K562 (cell line): Measurements from ENCODE around the gene KCNQ5. TPM values are rescaled to one million over a fixed set of nuclear protein-coding genes. Genes with fewer than 3 reads are reported as not detected.

ENCODE experiments used
- ATAC-seq: fragments of 200-7000 bp; cut with Tn5 transposase; 3 replicates; pipeline ENCODE4 v1.9.1; 2020; ENCODE audit warnings: moderate library complexity
- BruUV-seq: library from RNA; stranded (reverse); fragments of 400-500 nt; replicated peaks from 2 replicates; lab custom pipeline; 2021; lab: Mats Ljungman, UMichigan
- CTCF ChIA-PET: fragments of 300-600 bp; formaldehyde crosslinking; extraction: SDS; loops from one replicate; lab custom pipeline; 2021; ENCODE audit warnings: low intra/inter-chr PET ratio; lab: Yijun Ruan, JAX
- POLR2A ChIA-PET: fragments of 300-600, 350-650 bp; sonication (Branson Sonifier 250); formaldehyde crosslinking; extraction: SDS; loops from one replicate; lab custom pipeline; 2021; ENCODE audit warnings: antibody characterized with exemption, inconsistent platforms; lab: Yijun Ruan, JAX
- DNase-seq, 4 experiments: peaks; one replicate each; pipeline versions ENCODE4 v3.0.0 to v3.0.0-alpha.2; 2011 to 2018; ENCODE audit warnings: low spot score in 3 of 4, mixed read lengths in 3 of 4; ENCODE audit errors: extremely low read depth in 1 of 4
- FAIRE-seq: peaks from 2 replicates; lab custom pipeline; 2011; peaks lifted over from hg19 to GRCh38; lab: Jason Lieb, UNC
- H2AFZ ChIP-seq: 2 replicates; pipeline ENCODE4 v1.6.0; 2011; ENCODE audit warnings: low read depth, low read length, control low read depth, inconsistent platforms
- H3K27ac ChIP-seq: fragments of 200-600 bp; 3 replicates; pipeline ENCODE4 v1.8.0; 2011; ENCODE audit warnings: low read depth, mild to moderate bottlenecking, control low read depth, inconsistent platforms, low read length, moderate library complexity, mixed read lengths; ENCODE audit errors: extremely low read depth
- H3K27me3 ChIP-seq, 2 experiments: fragments of 300-600 bp in 1 of 2; 2 replicates in 1 of 2; 3 replicates in 1 of 2; pipeline versions ENCODE4 v1.6.0 to v1.8.0; 2011; ENCODE audit warnings: inconsistent platforms in 2 of 2, low read length in 2 of 2, mild to moderate bottlenecking in 1 of 2, mixed read lengths in 1 of 2, moderate library complexity in 1 of 2; ENCODE audit not compliant: control insufficient read depth in 2 of 2, insufficient read depth in 2 of 2
- H3K36me3 ChIP-seq: fragments of 300-600 bp; 3 replicates; pipeline ENCODE4 v1.8.0; 2011; ENCODE audit warnings: mild to moderate bottlenecking, low read length, inconsistent platforms; ENCODE audit not compliant: control insufficient read depth, insufficient read depth
- H3K4me1 ChIP-seq, 2 experiments: fragments of 200-600 bp in 1 of 2; replicated peaks in 1 of 2; 2 replicates in 1 of 2; 3 replicates in 1 of 2; pipeline versions ENCODE4 v1.5.1 to v1.8.0; 2011; ENCODE audit warnings: inconsistent platforms in 2 of 2, low read length in 2 of 2, mild to moderate bottlenecking in 1 of 2, mixed read lengths in 1 of 2, moderate library complexity in 1 of 2; ENCODE audit not compliant: control insufficient read depth in 2 of 2, insufficient read depth in 2 of 2
- H3K4me2 ChIP-seq: 2 replicates; pipeline ENCODE4 v1.6.1; 2011; ENCODE audit warnings: low read length, control low read depth, inconsistent platforms, mixed read lengths; ENCODE audit not compliant: insufficient read depth
- H3K4me3 ChIP-seq: fragments of 200-600 bp; sonication (generic), shearing (Covaris generic); 2 replicates; pipeline ENCODE4 v1.5.1; 2016; ENCODE audit warnings: control low read depth, inconsistent platforms
- H3K79me2 ChIP-seq: fragments of 200-600 bp; 3 replicates; pipeline ENCODE4 v1.8.0; 2011; ENCODE audit warnings: low read length, inconsistent platforms; ENCODE audit not compliant: control insufficient read depth, insufficient read depth
- H3K9ac ChIP-seq, 2 experiments: 2 replicates each; pipeline versions ENCODE4 v1.6.0 to v1.6.1; 2011; ENCODE audit warnings: low read depth in 2 of 2, low read length in 2 of 2, control low read depth in 1 of 2, inconsistent platforms in 1 of 2, mild to moderate bottlenecking in 1 of 2, mixed read lengths in 1 of 2; ENCODE audit not compliant: insufficient read depth in 1 of 2
- H3K9me1 ChIP-seq: one replicate; pipeline ENCODE4 v1.6.0; 2011; ENCODE audit warnings: inconsistent platforms, mild to moderate bottlenecking, low read length, moderate library complexity; ENCODE audit not compliant: control insufficient read depth, insufficient read depth
- H3K9me3 ChIP-seq: replicated peaks from 2 replicates; pipeline ENCODE4 v1.5.1; 2011; ENCODE audit warnings: low read depth, low read length, inconsistent platforms; ENCODE audit not compliant: control insufficient read depth, insufficient read depth
- H4K20me1 ChIP-seq: replicated peaks from 2 replicates; pipeline ENCODE4 v1.6.1; 2011; ENCODE audit warnings: low read length, inconsistent platforms, mixed read lengths; ENCODE audit not compliant: control insufficient read depth, insufficient read depth
- FIP1L1 ChIP-seq: fragments of 200-400 bp; formaldehyde crosslinking; IDR thresholded peaks from 2 replicates; pipeline ENCODE4 v1.6.1; 2018; ENCODE audit warnings: mild to moderate bottlenecking, low read depth, low read length; ENCODE audit not compliant: poor library complexity, severe bottlenecking
- RBM17 ChIP-seq: fragments of 200-400 bp; formaldehyde crosslinking; IDR thresholded peaks from 2 replicates; pipeline ENCODE4 v1.6.1; 2017; ENCODE audit warnings: low read depth, mild to moderate bottlenecking, low read length, borderline replicate concordance
- WGBS: fragments of 100-300 bp; shearing (Covaris generic); methylation state at CpG from one replicate; pipeline ENCODE4 v1.1.6; 2016; ENCODE audit warnings: low coverage, mixed read lengths; ENCODE audit not compliant: insufficient coverage; ENCODE audit errors: missing lambda C conversion rate; 5-methylcytosine and 5-hydroxymethylcytosine counted together
- in situ Hi-C: fragments of 300-500 bp; cut with MboI; formaldehyde crosslinking; loops from 4 replicates; pipeline ENCODE4 v1.15.0; 2018; ENCODE audit warnings: inconsistent platforms, mixed read lengths
- intact Hi-C: fragments of 100-400 bp; cut with micrococcal nuclease; formaldehyde crosslinking; loops from 2 replicates; pipeline ENCODE4 v1.14.2; 2022
- polyA plus RNA-seq, 8 experiments: library from polyadenylated mRNA; depleted of rRNA in 4 of 8; stranded (reverse) in 5 of 8; unstranded in 3 of 8; fragments of >200 nt; fragmentation: Nextera tagmentation in 2 of 8; fragmentation: Illumina TruSeq in 1 of 8; extraction: Ambion mirVana in 2 of 8; extraction: Trizol in 1 of 8; gene quantifications; 2 replicates each; pipeline versions ENCODE4 v1.2.1 to v1.2.3, GENCODE V29; 2011 to 2014; ENCODE audit warnings: inconsistent platforms in 1 of 8, missing spikeins in 1 of 8
- total RNA-seq, 7 experiments: library from RNA; depleted of rRNA in 6 of 7; stranded (reverse); fragments of >200 nt in 6 of 7; fragmentation: Illumina TruSeq in 2 of 7; extraction: Trizol in 2 of 7; gene quantifications; 2 replicates each; pipeline versions ENCODE4 v1.2.1 to v1.2.3, GENCODE V29; 2011 to 2021; ENCODE audit warnings: low replicate concordance in 1 of 7
- TF ChIP-seq, protein P1 (sequence below): fragments of 250-450 bp; sonication (Bioruptor Pico); IDR thresholded peaks from 2 replicates; pipeline ENCODE4 v1.5.1; 2021; ENCODE audit warnings: mild to moderate bottlenecking
- TF ChIP-seq, protein P2 (sequence below): IDR thresholded peaks from 2 replicates; pipeline ENCODE4 v1.6.1; 2014; ENCODE audit warnings: antibody characterized with exemption
- TF ChIP-seq, protein P3 (sequence below), 2 experiments: fragments of 450-650 bp in 1 of 2; sonication (generic) in 1 of 2; formaldehyde crosslinking in 1 of 2; IDR thresholded peaks in 1 of 2; conservative IDR thresholded peaks in 1 of 2; 2 replicates each; pipeline versions ENCODE4 v1.6.1 to v1.8.1; 2016 to 2023; ENCODE audit warnings: mild to moderate bottlenecking in 2 of 2, moderate library complexity in 2 of 2, inconsistent platforms in 1 of 2, missing genetic modification reagents in 1 of 2
- TF ChIP-seq, protein P4 (sequence below): sonication (generic); formaldehyde crosslinking; IDR thresholded peaks from 2 replicates; pipeline ENCODE4 v1.8.0; 2023; ENCODE audit warnings: mild to moderate bottlenecking, missing genetic modification reagents

The KCNQ5 gene
- total and polyA plus RNA-seq, 9 of the 15 experiments (the other 6 are each of a cell fraction or from before 2014, with no cell fraction given) = 0.31 to 5.9 (median 2.6) TPM

DNA sequence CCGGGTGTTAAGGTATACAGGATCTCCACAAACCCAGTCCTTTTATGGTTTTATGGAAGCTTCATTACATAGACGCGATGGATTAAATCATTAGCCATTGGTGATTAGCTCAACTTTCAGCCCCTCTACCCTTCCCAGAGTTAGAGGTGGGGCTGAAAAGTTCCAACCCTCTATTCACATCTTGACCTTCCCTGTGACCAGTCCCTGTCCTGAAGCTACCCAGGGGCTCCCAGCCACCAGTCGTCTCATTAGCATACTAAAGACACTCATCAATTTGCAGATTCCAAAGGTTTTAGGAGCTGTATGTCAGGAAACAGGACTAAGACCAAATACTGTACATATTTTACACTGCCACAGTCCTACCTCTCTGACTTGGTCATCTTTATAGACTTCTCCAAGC lies 582.4 kb downstream of the KCNQ5 start (continued):
- TF ChIP-seq, protein P1, sequence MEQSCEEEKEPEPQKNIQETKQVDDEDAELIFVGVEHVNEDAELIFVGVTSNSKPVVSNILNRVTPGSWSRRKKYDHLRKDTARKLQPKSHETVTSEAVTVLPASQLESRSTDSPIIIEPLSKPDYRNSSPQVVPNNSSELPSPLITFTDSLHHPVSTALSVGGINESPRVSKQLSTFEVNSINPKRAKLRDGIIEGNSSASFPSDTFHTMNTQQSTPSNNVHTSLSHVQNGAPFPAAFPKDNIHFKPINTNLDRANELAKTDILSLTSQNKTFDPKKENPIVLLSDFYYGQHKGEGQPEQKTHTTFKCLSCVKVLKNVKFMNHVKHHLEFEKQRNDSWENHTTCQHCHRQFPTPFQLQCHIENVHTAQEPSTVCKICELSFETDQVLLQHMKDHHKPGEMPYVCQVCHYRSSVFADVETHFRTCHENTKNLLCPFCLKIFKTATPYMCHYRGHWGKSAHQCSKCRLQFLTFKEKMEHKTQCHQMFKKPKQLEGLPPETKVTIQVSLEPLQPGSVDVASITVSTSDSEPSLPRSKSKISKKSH = no peak
- TF ChIP-seq, protein P2, sequence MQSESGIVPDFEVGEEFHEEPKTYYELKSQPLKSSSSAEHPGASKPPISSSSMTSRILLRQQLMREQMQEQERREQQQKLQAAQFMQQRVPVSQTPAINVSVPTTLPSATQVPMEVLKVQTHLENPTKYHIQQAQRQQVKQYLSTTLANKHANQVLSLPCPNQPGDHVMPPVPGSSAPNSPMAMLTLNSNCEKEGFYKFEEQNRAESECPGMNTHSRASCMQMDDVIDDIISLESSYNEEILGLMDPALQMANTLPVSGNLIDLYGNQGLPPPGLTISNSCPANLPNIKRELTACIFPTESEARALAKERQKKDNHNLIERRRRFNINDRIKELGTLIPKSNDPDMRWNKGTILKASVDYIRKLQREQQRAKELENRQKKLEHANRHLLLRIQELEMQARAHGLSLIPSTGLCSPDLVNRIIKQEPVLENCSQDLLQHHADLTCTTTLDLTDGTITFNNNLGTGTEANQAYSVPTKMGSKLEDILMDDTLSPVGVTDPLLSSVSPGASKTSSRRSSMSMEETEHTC = no peak
- no peak for TF ChIP-seq FIP1L1

DNA sequence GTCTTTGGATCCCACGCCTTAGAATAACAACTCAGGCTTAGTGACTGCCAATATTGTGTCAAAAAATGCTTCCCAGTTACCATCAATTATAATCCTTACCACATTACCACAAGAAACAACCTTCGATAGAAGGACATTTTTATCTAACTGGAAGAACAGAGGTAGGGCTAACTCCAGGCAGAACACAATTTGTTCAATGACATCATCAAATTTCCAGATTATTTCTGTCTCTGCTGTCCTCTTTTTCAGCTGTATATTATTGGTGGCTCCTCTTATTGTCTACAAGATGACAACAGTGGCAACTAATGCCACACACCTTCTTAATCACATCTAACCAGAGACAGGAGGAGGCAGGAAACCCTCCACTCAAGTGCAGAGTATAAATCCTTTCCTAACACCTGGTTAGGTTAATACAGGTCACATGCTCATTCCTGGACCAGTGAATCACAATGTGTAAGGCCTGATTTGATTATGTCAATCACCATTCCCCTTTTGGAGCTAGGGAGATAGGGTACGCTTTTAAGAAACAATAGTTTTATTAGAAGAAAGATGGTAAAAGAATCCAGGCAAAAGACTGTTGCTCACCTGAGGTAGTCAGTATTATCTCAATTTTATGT lies 585.5 kb downstream of the KCNQ5 start:
- H3K4me2 ChIP-seq = no peak overlapping the region
- no peak overlapping the region for H3K9ac ChIP-seq
- no peaks in the 10 kb centered on the region for H4K20me1 ChIP-seq
- ChIA-PET POLR2A (no interaction called here), CTCF (no interaction called here)
- FAIRE-seq (no peak), ATAC-seq (no peak), DNase-seq (no peak)
- in situ Hi-C loops (no loop called here), intact Hi-C loops (no loop called here)
- no peaks in the 10 kb centered on the region for H3K36me3 ChIP-seq
- no peaks in the 10 kb centered on the region for H3K9me1 ChIP-seq
- H3K4me3 ChIP-seq = no peak overlapping the region
- 12% methylated on average over 3 of the region's 3 CpGs for WGBS
- H3K4me1 ChIP-seq = no peaks in the 10 kb centered on the region; a peak in 1 of 5 replicates
- no peak overlapping the region for H2AFZ ChIP-seq
- TF ChIP-seq, protein P3, sequence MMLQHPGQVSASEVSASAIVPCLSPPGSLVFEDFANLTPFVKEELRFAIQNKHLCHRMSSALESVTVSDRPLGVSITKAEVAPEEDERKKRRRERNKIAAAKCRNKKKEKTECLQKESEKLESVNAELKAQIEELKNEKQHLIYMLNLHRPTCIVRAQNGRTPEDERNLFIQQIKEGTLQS (IDR thresholded peaks at IDR 0.05) = peak; percentile 31; the same call in 1 of the 2 replicates
- TF ChIP-seq, protein P3 (CRISPR knock-in tag; conservative IDR thresholded peaks at IDR 0.05) = no peak
- TF ChIP-seq RBM17 = no peak
- TF ChIP-seq, protein P4, sequence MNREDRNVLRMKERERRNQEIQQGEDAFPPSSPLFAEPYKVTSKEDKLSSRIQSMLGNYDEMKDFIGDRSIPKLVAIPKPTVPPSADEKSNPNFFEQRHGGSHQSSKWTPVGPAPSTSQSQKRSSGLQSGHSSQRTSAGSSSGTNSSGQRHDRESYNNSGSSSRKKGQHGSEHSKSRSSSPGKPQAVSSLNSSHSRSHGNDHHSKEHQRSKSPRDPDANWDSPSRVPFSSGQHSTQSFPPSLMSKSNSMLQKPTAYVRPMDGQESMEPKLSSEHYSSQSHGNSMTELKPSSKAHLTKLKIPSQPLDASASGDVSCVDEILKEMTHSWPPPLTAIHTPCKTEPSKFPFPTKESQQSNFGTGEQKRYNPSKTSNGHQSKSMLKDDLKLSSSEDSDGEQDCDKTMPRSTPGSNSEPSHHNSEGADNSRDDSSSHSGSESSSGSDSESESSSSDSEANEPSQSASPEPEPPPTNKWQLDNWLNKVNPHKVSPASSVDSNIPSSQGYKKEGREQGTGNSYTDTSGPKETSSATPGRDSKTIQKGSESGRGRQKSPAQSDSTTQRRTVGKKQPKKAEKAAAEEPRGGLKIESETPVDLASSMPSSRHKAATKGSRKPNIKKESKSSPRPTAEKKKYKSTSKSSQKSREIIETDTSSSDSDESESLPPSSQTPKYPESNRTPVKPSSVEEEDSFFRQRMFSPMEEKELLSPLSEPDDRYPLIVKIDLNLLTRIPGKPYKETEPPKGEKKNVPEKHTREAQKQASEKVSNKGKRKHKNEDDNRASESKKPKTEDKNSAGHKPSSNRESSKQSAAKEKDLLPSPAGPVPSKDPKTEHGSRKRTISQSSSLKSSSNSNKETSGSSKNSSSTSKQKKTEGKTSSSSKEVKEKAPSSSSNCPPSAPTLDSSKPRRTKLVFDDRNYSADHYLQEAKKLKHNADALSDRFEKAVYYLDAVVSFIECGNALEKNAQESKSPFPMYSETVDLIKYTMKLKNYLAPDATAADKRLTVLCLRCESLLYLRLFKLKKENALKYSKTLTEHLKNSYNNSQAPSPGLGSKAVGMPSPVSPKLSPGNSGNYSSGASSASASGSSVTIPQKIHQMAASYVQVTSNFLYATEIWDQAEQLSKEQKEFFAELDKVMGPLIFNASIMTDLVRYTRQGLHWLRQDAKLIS = no peak
- H3K27me3 ChIP-seq = peaks cover 6 to 7% of the 10 kb centered on the region in 2 experiments; a peak in 1 of 5 replicates
- no peaks in the 10 kb centered on the region for H3K79me2 ChIP-seq
- H3K27ac ChIP-seq = no peak overlapping the region
- BruUV-seq = no TSS peak
- H3K9me3 ChIP-seq = no peaks in the 10 kb centered on the region
